ENCODE measurements around the gene RAB26. TPM values are rescaled to one million over a fixed set of nuclear protein-coding genes. Genes with fewer than 3 reads are reported as not detected.

Gene RAB26
- total and polyA plus RNA-seq, 2 of the 13 experiments (the other 11 are each of a cell fraction or from before 2014, with no cell fraction given), result 0.86 to 3.6 TPM

DNA sequence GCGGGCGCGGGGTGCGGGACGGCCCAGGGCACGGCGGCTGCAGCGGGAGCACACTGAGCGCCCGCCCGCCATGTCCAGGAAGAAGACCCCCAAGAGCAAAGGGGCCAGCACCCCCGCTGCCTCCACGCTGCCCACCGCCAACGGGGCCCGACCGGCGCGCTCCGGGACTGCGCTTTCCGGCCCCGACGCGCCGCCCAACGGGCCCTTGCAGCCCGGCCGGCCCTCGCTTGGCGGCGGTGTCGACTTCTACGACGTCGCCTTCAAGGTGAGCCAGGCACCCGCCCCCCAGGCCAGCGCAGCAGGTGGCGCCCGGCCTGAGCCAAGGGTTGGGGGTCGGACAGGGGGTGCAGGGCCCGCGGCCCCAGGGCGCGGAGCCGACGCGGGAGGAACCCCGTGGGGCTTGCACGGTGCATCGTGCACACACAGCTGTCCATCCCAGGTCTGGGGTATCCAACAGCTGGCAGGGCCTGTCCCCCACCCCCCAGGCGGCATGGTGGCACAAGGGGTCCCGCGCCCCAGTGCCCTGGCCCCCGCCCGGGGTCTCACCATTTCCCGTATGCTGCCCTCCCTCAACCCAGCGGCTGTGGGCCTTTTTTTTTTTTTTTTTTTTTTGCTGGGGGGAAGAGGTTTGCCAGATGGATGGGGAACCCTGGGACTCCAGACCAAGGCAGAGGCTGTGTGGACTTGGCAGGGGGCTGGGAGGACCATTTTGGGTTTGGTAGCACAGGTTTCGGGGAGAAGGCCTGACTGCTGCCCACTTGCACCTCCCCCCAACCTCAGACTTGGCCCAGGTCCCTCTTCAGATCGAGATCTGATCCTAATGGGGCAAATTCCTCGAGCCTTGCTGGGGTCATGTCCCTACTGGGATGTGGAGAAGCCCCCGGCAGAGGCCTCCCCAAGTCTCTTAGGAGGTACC lies 547 bp downstream of the RAB26 start (continued):
- TF ChIP-seq, protein P1, sequence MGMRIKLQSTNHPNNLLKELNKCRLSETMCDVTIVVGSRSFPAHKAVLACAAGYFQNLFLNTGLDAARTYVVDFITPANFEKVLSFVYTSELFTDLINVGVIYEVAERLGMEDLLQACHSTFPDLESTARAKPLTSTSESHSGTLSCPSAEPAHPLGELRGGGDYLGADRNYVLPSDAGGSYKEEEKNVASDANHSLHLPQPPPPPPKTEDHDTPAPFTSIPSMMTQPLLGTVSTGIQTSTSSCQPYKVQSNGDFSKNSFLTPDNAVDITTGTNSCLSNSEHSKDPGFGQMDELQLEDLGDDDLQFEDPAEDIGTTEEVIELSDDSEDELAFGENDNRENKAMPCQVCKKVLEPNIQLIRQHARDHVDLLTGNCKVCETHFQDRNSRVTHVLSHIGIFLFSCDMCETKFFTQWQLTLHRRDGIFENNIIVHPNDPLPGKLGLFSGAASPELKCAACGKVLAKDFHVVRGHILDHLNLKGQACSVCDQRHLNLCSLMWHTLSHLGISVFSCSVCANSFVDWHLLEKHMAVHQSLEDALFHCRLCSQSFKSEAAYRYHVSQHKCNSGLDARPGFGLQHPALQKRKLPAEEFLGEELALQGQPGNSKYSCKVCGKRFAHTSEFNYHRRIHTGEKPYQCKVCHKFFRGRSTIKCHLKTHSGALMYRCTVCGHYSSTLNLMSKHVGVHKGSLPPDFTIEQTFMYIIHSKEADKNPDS (CRISPR knock-in tag; IDR thresholded peaks at IDR 0.05), result peak; percentile 45; the same call in 1 of the 2 replicates
- TF ChIP-seq BCL6 (CRISPR knock-in tag; IDR thresholded peaks at IDR 0.05) (no peak), ZKSCAN5 (CRISPR knock-in tag; IDR thresholded peaks at IDR 0.05) (no peak), ZNF256 (CRISPR knock-in tag; conservative IDR thresholded peaks at IDR 0.05) (no peak), ARNT2 (CRISPR knock-in tag; IDR thresholded peaks at IDR 0.05; ENCODE audit: low read depth) (peak; percentile 29; the same call in 1 of the 2 replicates), ZNF678 (CRISPR knock-in tag; IDR thresholded peaks at IDR 0.05) (no peak), BORCS8-MEF2B (CRISPR knock-in tag; IDR thresholded peaks at IDR 0.05) (no peak), ZBTB38 (CRISPR knock-in tag; IDR thresholded peaks at IDR 0.05) (no peak), ZNF724P (CRISPR knock-in tag; IDR thresholded peaks at IDR 0.05; ENCODE audit: borderline replicate concordance) (0 out of 2 replicates have a peak, but pooled peaks have one; percentile 48), TAF15 (IDR thresholded peaks at IDR 0.05; ENCODE audit: low read depth, low read length, poor library complexity, severe bottlenecking) (peak; percentile 4), FIP1L1 (IDR thresholded peaks at IDR 0.05; ENCODE audit: borderline replicate concordance, insufficient read depth, low read depth, low read length) (no peak), RBFOX2 (IDR thresholded peaks at IDR 0.05; ENCODE audit: low read depth, low read length) (peak; percentile 73), YEATS4 (CRISPR knock-in tag; IDR thresholded peaks at IDR 0.05; ENCODE audit: borderline replicate concordance) (peak; percentile 25; the same call in 1 of the 2 replicates), TEF (CRISPR knock-in tag; IDR thresholded peaks at IDR 0.05) (no peak), ARNTL (CRISPR knock-in tag; IDR thresholded peaks at IDR 0.05) (no peak), ELF4 (CRISPR knock-in tag; IDR thresholded peaks at IDR 0.05; ENCODE audit: borderline replicate concordance) (no peak)
- TF ChIP-seq, protein P2, sequence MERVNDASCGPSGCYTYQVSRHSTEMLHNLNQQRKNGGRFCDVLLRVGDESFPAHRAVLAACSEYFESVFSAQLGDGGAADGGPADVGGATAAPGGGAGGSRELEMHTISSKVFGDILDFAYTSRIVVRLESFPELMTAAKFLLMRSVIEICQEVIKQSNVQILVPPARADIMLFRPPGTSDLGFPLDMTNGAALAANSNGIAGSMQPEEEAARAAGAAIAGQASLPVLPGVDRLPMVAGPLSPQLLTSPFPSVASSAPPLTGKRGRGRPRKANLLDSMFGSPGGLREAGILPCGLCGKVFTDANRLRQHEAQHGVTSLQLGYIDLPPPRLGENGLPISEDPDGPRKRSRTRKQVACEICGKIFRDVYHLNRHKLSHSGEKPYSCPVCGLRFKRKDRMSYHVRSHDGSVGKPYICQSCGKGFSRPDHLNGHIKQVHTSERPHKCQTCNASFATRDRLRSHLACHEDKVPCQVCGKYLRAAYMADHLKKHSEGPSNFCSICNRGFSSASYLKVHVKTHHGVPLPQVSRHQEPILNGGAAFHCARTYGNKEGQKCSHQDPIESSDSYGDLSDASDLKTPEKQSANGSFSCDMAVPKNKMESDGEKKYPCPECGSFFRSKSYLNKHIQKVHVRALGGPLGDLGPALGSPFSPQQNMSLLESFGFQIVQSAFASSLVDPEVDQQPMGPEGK (CRISPR knock-in tag; IDR thresholded peaks at IDR 0.05), result 0 out of 2 replicates have a peak, but pooled peaks have one; percentile 22
- TF ChIP-seq, protein P3, sequence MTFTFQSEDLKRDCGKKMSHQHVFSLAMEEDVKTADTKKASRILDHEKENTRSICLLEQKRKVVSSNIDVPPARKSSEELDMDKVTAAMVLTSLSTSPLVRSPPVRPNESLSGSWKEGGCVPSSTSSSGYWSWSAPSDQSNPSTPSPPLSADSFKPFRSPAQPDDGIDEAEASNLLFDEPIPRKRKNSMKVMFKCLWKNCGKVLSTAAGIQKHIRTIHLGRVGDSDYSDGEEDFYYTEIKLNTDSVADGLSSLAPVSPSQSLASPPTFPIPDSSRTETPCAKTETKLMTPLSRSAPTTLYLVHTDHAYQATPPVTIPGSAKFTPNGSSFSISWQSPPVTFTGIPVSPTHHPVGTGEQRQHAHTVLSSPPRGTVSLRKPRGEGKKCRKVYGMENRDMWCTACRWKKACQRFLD (CRISPR knock-in tag; IDR thresholded peaks at IDR 0.05; ENCODE audit: borderline replicate concordance), result no peak
- TF ChIP-seq, protein P4, sequence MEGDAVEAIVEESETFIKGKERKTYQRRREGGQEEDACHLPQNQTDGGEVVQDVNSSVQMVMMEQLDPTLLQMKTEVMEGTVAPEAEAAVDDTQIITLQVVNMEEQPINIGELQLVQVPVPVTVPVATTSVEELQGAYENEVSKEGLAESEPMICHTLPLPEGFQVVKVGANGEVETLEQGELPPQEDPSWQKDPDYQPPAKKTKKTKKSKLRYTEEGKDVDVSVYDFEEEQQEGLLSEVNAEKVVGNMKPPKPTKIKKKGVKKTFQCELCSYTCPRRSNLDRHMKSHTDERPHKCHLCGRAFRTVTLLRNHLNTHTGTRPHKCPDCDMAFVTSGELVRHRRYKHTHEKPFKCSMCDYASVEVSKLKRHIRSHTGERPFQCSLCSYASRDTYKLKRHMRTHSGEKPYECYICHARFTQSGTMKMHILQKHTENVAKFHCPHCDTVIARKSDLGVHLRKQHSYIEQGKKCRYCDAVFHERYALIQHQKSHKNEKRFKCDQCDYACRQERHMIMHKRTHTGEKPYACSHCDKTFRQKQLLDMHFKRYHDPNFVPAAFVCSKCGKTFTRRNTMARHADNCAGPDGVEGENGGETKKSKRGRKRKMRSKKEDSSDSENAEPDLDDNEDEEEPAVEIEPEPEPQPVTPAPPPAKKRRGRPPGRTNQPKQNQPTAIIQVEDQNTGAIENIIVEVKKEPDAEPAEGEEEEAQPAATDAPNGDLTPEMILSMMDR (CRISPR knock-in tag; IDR thresholded peaks at IDR 0.05), result peak; percentile 37; the same call in 1 of the 2 replicates
- TF ChIP-seq, protein P5, sequence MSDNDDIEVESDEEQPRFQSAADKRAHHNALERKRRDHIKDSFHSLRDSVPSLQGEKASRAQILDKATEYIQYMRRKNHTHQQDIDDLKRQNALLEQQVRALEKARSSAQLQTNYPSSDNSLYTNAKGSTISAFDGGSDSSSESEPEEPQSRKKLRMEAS (IDR thresholded peaks at IDR 0.05), result peak; percentile 20; the same call in 1 of the 2 replicates
